HepG2 (cell line): Measurements from ENCODE around the gene SLC22A23. TPM values are rescaled to one million over a fixed set of nuclear protein-coding genes. Genes with fewer than 3 reads are reported as not detected.

Experiments
- DPF2 ChIP-seq: sonication (generic); formaldehyde crosslinking; IDR thresholded peaks from 2 replicates; pipeline ENCODE4 v1.4.0; 2020; ENCODE audit warnings: mild to moderate bottlenecking, low read depth, missing genetic modification reagents, borderline replicate concordance
- FOSL2 ChIP-seq: sonication (generic); formaldehyde crosslinking; IDR thresholded peaks from 2 replicates; pipeline ENCODE4 v1.4.0; 2020; ENCODE audit warnings: missing genetic modification reagents
- HDAC6 ChIP-seq: fragments of 200-600 bp; sonication (generic); IDR thresholded peaks from 2 replicates; pipeline ENCODE4 v1.7.0; 2017; ENCODE audit warnings: mild to moderate bottlenecking, antibody characterized with exemption, low read length, low read depth
- JARID2 ChIP-seq: sonication (generic); formaldehyde crosslinking; IDR thresholded peaks from 2 replicates; pipeline ENCODE4 v1.8.1; 2023; ENCODE audit warnings: missing genetic modification reagents, inconsistent platforms; ENCODE audit not compliant: insufficient replicate concordance
- KDM2A ChIP-seq: sonication (generic); formaldehyde crosslinking; IDR thresholded peaks from 2 replicates; pipeline ENCODE4 v1.4.0; 2020; ENCODE audit warnings: low read depth, missing genetic modification reagents, borderline replicate concordance
- KDM6A ChIP-seq: IDR thresholded peaks from 2 replicates; pipeline ENCODE4 v1.6.1; 2016; ENCODE audit warnings: low read depth
- KLF11 ChIP-seq: IDR thresholded peaks from 2 replicates; pipeline ENCODE4 v1.6.1; 2016; ENCODE audit warnings: missing compliant biosample characterization
- KLF15 ChIP-seq: sonication (generic); formaldehyde crosslinking; IDR thresholded peaks from 2 replicates; pipeline ENCODE4 v1.8.1; 2023; ENCODE audit warnings: borderline replicate concordance, mild to moderate bottlenecking, inconsistent platforms, missing genetic modification reagents, mixed read lengths
- MAZ ChIP-seq, 2 experiments: sonication (generic) in 1 of 2; formaldehyde crosslinking in 1 of 2; IDR thresholded peaks; 2 replicates each; pipeline versions ENCODE4 v1.5.0 to v1.6.1; 2012 to 2020; ENCODE audit warnings: low read depth in 2 of 2, mild to moderate bottlenecking in 2 of 2, borderline replicate concordance in 1 of 2, improper control_type of control experiment in 1 of 2, low read length in 1 of 2, missing genetic modification reagents in 1 of 2, moderate library complexity in 1 of 2
- MTA3 ChIP-seq: sonication (generic); formaldehyde crosslinking; IDR thresholded peaks from 2 replicates; pipeline ENCODE4 v1.4.0; 2020; ENCODE audit warnings: missing genetic modification reagents
- PITX1 ChIP-seq: sonication (generic); formaldehyde crosslinking; IDR thresholded peaks from 2 replicates; pipeline ENCODE4 v1.5.1; 2020; ENCODE audit warnings: mild to moderate bottlenecking, missing genetic modification reagents
- POGZ ChIP-seq: sonication (generic); formaldehyde crosslinking; IDR thresholded peaks from 2 replicates; pipeline ENCODE4 v1.4.0; 2020; ENCODE audit warnings: mild to moderate bottlenecking, missing genetic modification reagents
- SALL2 ChIP-seq: sonication (generic); formaldehyde crosslinking; IDR thresholded peaks from 2 replicates; pipeline ENCODE4 v1.8.1; 2023; ENCODE audit warnings: mild to moderate bottlenecking, missing genetic modification reagents, inconsistent platforms
- SKI ChIP-seq: fragments of 450-650 bp; IDR thresholded peaks from one replicate; pipeline ENCODE4 v1.6.1; 2018; ENCODE audit warnings: mild to moderate bottlenecking; ENCODE audit not compliant: partially characterized antibody
- TEAD3 ChIP-seq: optimal IDR thresholded peaks from 2 replicates; pipeline ENCODE3; 2016; ENCODE audit warnings: borderline replicate concordance
- ZFAT ChIP-seq: sonication (generic); formaldehyde crosslinking; conservative IDR thresholded peaks from 2 replicates; pipeline ENCODE4 v1.8.1; 2023; ENCODE audit warnings: missing genetic modification reagents, inconsistent platforms
- ZFP62 ChIP-seq: sonication (generic); formaldehyde crosslinking; IDR thresholded peaks from 2 replicates; pipeline ENCODE4 v1.4.0; 2020; ENCODE audit warnings: missing genetic modification reagents
- ZKSCAN5 ChIP-seq: sonication (generic); formaldehyde crosslinking; IDR thresholded peaks from 2 replicates; pipeline ENCODE4 v1.5.1; 2020; ENCODE audit warnings: mild to moderate bottlenecking, missing genetic modification reagents
- ZNF563 ChIP-seq: sonication (generic); formaldehyde crosslinking; IDR thresholded peaks from 2 replicates; pipeline ENCODE4 v1.8.0; 2022; ENCODE audit warnings: mild to moderate bottlenecking, moderate library complexity, missing genetic modification reagents
- ZNF891 ChIP-seq: sonication (generic); formaldehyde crosslinking; IDR thresholded peaks from 2 replicates; pipeline ENCODE4 v1.5.0; 2020; ENCODE audit warnings: mild to moderate bottlenecking, missing genetic modification reagents
- polyA plus RNA-seq, 8 experiments: library from polyadenylated mRNA; depleted of rRNA in 3 of 8; stranded (reverse) in 7 of 8; unstranded in 1 of 8; fragments of >200 nt; fragmentation: Illumina TruSeq in 4 of 8; extraction: Trizol in 4 of 8; gene quantifications; 2 replicates each; pipeline versions ENCODE4 v1.2.1 to v1.2.3, GENCODE V29; 2011 to 2016; ENCODE audit warnings: low read depth in 4 of 8, missing spikeins in 1 of 8, mixed read lengths in 1 of 8; ENCODE audit not compliant: insufficient read depth in 1 of 8
- total RNA-seq, 5 experiments: library from RNA; depleted of rRNA; stranded (reverse); fragments of >200 nt; fragmentation: Illumina TruSeq; extraction: Trizol; gene quantifications; 2 replicates each; pipeline ENCODE4 v1.2.3, GENCODE V29; 2016; ENCODE audit warnings: low read depth in 1 of 5
- TF ChIP-seq, protein P1 (sequence below): sonication (generic); formaldehyde crosslinking; IDR thresholded peaks from 2 replicates; pipeline ENCODE4 v1.4.0; 2020; ENCODE audit warnings: missing genetic modification reagents
- TF ChIP-seq, protein P2 (sequence below): sonication (generic); formaldehyde crosslinking; IDR thresholded peaks from 2 replicates; pipeline ENCODE4 v1.5.0; 2020; ENCODE audit warnings: missing genetic modification reagents, mild to moderate bottlenecking, borderline replicate concordance
- TF ChIP-seq, protein P3 (sequence below): IDR thresholded peaks from 2 replicates; pipeline ENCODE4 v1.6.1; 2018; ENCODE audit warnings: missing genetic modification reagents, mild to moderate bottlenecking, missing compliant biosample characterization
- TF ChIP-seq, protein P4 (sequence below): IDR thresholded peaks from 2 replicates; pipeline ENCODE4 v1.6.1; 2016; ENCODE audit warnings: missing genetic modification reagents, missing compliant biosample characterization

Gene SLC22A23
- total and polyA plus RNA-seq, 2 of the 13 experiments (the other 11 are each of a cell fraction or from before 2014, with no cell fraction given), result 11.8 to 17.5 TPM

DNA sequence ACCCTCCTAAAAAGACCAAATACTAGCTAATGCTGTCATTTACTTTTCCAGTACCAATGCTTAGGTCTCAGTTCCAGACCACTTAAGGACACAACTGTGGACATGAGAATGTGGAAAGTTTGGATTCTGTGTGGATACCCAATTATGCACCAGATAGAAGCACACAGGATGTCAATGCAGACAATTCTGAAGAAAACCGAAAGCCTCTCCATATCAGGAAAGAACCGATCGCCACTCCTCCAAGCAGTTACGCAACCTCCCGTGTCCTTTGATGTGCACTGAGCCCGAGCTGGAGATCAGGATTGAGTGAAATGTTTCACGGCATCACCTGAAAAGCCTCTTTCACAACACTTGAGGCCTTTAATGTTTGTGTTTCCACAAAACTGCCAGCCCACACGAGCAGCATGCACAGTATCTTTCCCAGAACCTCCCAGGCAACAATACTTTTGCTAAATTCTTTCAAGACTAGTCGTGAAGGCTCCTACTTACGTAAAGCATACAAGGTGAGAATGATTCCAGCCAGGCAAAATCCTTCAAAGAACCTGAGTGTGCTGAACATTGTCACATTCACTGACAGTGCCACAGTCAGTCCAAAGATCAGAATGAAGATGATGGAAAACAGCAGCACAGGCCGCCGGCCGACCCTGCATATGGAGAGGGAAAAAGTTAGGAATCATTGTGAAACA lies 47.0 kb downstream of the SLC22A23 start (continued):
- TF ChIP-seq, protein P1, sequence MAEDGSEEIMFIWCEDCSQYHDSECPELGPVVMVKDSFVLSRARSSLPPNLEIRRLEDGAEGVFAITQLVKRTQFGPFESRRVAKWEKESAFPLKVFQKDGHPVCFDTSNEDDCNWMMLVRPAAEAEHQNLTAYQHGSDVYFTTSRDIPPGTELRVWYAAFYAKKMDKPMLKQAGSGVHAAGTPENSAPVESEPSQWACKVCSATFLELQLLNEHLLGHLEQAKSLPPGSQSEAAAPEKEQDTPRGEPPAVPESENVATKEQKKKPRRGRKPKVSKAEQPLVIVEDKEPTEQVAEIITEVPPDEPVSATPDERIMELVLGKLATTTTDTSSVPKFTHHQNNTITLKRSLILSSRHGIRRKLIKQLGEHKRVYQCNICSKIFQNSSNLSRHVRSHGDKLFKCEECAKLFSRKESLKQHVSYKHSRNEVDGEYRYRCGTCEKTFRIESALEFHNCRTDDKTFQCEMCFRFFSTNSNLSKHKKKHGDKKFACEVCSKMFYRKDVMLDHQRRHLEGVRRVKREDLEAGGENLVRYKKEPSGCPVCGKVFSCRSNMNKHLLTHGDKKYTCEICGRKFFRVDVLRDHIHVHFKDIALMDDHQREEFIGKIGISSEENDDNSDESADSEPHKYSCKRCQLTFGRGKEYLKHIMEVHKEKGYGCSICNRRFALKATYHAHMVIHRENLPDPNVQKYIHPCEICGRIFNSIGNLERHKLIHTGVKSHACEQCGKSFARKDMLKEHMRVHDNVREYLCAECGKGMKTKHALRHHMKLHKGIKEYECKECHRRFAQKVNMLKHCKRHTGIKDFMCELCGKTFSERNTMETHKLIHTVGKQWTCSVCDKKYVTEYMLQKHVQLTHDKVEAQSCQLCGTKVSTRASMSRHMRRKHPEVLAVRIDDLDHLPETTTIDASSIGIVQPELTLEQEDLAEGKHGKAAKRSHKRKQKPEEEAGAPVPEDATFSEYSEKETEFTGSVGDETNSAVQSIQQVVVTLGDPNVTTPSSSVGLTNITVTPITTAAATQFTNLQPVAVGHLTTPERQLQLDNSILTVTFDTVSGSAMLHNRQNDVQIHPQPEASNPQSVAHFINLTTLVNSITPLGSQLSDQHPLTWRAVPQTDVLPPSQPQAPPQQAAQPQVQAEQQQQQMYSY (CRISPR knock-in tag), result no peak
- TF ChIP-seq KDM6A (peak; percentile 92), MAZ (IDR thresholded peaks at IDR 0.05; ENCODE audit: borderline replicate concordance, low read depth, low read length) (peak; percentile 56; the same call in 1 of the 2 replicates), MAZ (CRISPR knock-in tag; IDR thresholded peaks at IDR 0.05; ENCODE audit: low read depth) (peak; percentile 95), KLF15 (CRISPR knock-in tag) (no peak), ZNF891 (CRISPR knock-in tag) (no peak; the same call in 1 of the 2 replicates), HDAC6 (no peak), PITX1 (peak; percentile 99), KDM2A (CRISPR knock-in tag) (peak; percentile 94), JARID2 (no peak), ZNF563 (CRISPR knock-in tag) (0 out of 2 replicates have a peak, but pooled peaks have one; percentile 34), TEAD3 (CRISPR knock-in tag) (peak; percentile 93), FOSL2 (CRISPR knock-in tag) (peak; percentile 94), SALL2 (CRISPR knock-in tag) (peak; percentile 52; the same call in 1 of the 2 replicates), POGZ (CRISPR knock-in tag) (peak; percentile 97), SKI (peak; percentile 60), ZFAT (CRISPR knock-in tag) (no peak), KLF11 (CRISPR knock-in tag) (peak; percentile 92), ZFP62 (CRISPR knock-in tag) (no peak), DPF2 (CRISPR knock-in tag) (peak; percentile 98), ZKSCAN5 (no peak; the same call in 1 of the 2 replicates), MTA3 (no peak)
- TF ChIP-seq, protein P2, sequence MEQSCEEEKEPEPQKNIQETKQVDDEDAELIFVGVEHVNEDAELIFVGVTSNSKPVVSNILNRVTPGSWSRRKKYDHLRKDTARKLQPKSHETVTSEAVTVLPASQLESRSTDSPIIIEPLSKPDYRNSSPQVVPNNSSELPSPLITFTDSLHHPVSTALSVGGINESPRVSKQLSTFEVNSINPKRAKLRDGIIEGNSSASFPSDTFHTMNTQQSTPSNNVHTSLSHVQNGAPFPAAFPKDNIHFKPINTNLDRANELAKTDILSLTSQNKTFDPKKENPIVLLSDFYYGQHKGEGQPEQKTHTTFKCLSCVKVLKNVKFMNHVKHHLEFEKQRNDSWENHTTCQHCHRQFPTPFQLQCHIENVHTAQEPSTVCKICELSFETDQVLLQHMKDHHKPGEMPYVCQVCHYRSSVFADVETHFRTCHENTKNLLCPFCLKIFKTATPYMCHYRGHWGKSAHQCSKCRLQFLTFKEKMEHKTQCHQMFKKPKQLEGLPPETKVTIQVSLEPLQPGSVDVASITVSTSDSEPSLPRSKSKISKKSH (CRISPR knock-in tag), result no peak
- TF ChIP-seq, protein P3, sequence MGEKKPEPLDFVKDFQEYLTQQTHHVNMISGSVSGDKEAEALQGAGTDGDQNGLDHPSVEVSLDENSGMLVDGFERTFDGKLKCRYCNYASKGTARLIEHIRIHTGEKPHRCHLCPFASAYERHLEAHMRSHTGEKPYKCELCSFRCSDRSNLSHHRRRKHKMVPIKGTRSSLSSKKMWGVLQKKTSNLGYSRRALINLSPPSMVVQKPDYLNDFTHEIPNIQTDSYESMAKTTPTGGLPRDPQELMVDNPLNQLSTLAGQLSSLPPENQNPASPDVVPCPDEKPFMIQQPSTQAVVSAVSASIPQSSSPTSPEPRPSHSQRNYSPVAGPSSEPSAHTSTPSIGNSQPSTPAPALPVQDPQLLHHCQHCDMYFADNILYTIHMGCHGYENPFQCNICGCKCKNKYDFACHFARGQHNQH (CRISPR knock-in tag), result peak; percentile 98
- TF ChIP-seq, protein P4, sequence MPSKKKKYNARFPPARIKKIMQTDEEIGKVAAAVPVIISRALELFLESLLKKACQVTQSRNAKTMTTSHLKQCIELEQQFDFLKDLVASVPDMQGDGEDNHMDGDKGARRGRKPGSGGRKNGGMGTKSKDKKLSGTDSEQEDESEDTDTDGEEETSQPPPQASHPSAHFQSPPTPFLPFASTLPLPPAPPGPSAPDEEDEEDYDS (CRISPR knock-in tag), result peak; percentile 94
